B cell (primary cell): ENCODE results near the gene BCAR1. TPM values are rescaled to one million over a fixed set of nuclear protein-coding genes. Genes with fewer than 3 reads are reported as not detected.
A peak's percentile ranks its signal among the peaks of the same experiment; 100 is the strongest.

Experiments used
- ATAC-seq: fragments of 200-7000 bp; cut with Tn5 transposase; one replicate; pipeline ENCODE4 v1.10.0; 2021; ENCODE audit warnings: low read depth, mild to moderate bottlenecking, moderate number of reproducible peaks, moderate library complexity
- CTCF ChIA-PET: fragments of 350-600 bp; sonication (Branson Sonifier 250); formaldehyde crosslinking; loops from one replicate; lab custom pipeline; 2021; ENCODE audit warnings: antibody characterized with exemption, inconsistent platforms; lab: Charles Lee
- POLR2A ChIA-PET: fragments of 350-600 bp; sonication (Branson Sonifier 250); formaldehyde crosslinking; loops from one replicate; lab custom pipeline; 2021; ENCODE audit warnings: antibody characterized with exemption; lab: Charles Lee
- DNase-seq: peaks from one replicate; pipeline ENCODE4 v3.0.0; 2013
- H2AFZ ChIP-seq: 2 replicates; pipeline ENCODE4 v1.6.1; 2012; ENCODE audit warnings: mild to moderate bottlenecking, low read depth, low read length; ENCODE audit not compliant: insufficient read depth, poor library complexity, severe bottlenecking
- H3K27ac ChIP-seq, 2 donors: 1 replicate in 1 of 2; 2 replicates in 1 of 2; pipeline ENCODE4 v1.5.1; 2012 to 2013; ENCODE audit warnings: low read length in 2 of 2, mild to moderate bottlenecking in 2 of 2, moderate library complexity in 1 of 2
- H3K27me3 ChIP-seq, 4 experiments: fragments of 200-600 bp in 1 of 4; sonication (generic) in 1 of 4; replicated peaks in 1 of 4; 1 replicate in 2 of 4; 2 replicates in 2 of 4; pipeline versions ENCODE4 v1.6.1 to v1.7.0; 2013 to 2016; ENCODE audit warnings: low read length in 3 of 4, mild to moderate bottlenecking in 2 of 4, mixed read lengths in 1 of 4, moderate library complexity in 1 of 4; ENCODE audit not compliant: insufficient read depth in 4 of 4, control insufficient read depth in 3 of 4; ENCODE audit errors: control extremely low read depth in 1 of 4
- H3K36me3 ChIP-seq, 2 experiments: replicated peaks in 1 of 2; 1 replicate in 1 of 2; 2 replicates in 1 of 2; pipeline versions ENCODE4 v1.6.1 to v1.7.1; 2013; ENCODE audit warnings: low read length in 1 of 2; ENCODE audit not compliant: insufficient read depth in 2 of 2, control insufficient read depth in 1 of 2; ENCODE audit errors: control extremely low read depth in 1 of 2, extremely low read depth in 1 of 2
- H3K4me1 ChIP-seq, 2 donors: fragments of 200-600 bp in 1 of 2; sonication (generic) in 1 of 2; 1 replicate in 1 of 2; 2 replicates in 1 of 2; pipeline versions ENCODE4 v1.5.1 to v1.6.1; 2013 to 2017; ENCODE audit warnings: low read length in 2 of 2; ENCODE audit not compliant: control insufficient read depth in 2 of 2, insufficient read depth in 2 of 2
- H3K4me2 ChIP-seq: replicated peaks from 2 replicates; pipeline ENCODE3; 2012; ENCODE audit warnings: mild to moderate bottlenecking, low read depth, low read length; ENCODE audit not compliant: poor library complexity, severe bottlenecking
- H3K4me3 ChIP-seq, 5 experiments: fragments of 200-600 bp in 1 of 5; sonication (generic) in 1 of 5; 1 replicate in 3 of 5; 2 replicates in 2 of 5; pipeline versions ENCODE4 v1.5.1 to v1.7.0; 2011 to 2016; ENCODE audit warnings: low read length in 4 of 5, mild to moderate bottlenecking in 4 of 5, low read depth in 2 of 5, control low read depth in 1 of 5, moderate library complexity in 1 of 5; ENCODE audit not compliant: insufficient read depth in 1 of 5; ENCODE audit errors: control extremely low read depth in 1 of 5, extremely low read depth in 1 of 5
- H3K79me2 ChIP-seq: fragments of 200-600 bp; sonication (generic); one replicate; pipeline ENCODE4 v1.6.0; 2016; ENCODE audit warnings: low read length; ENCODE audit not compliant: control insufficient read depth, insufficient read depth
- H3K9ac ChIP-seq: fragments of 200-600 bp; sonication (generic); 2 replicates; pipeline ENCODE4 v1.6.1; 2017; ENCODE audit warnings: mild to moderate bottlenecking, low read length, moderate library complexity
- H3K9me3 ChIP-seq, 3 donors: one replicate each; pipeline versions ENCODE4 v1.6.1 to v1.7.1; 2013; ENCODE audit warnings: low read length in 2 of 3; ENCODE audit not compliant: control insufficient read depth in 2 of 3, insufficient read depth in 1 of 3; ENCODE audit errors: control extremely low read depth in 1 of 3
- H4K20me1 ChIP-seq: 2 replicates; pipeline ENCODE4 v1.6.0; 2012; ENCODE audit warnings: mild to moderate bottlenecking, low read length; ENCODE audit not compliant: insufficient read depth, control insufficient read depth, poor library complexity, severe bottlenecking
- H3K27ac Mint-ChIP-seq: one replicate; pipeline ENCODE4 v1.8.0; 2021; ENCODE audit warnings: mixed read lengths
- H3K27me3 Mint-ChIP-seq: one replicate; pipeline ENCODE4 v1.8.0; 2021; ENCODE audit warnings: mixed read lengths
- H3K4me1 Mint-ChIP-seq: one replicate; pipeline ENCODE4 v1.8.0; 2021; ENCODE audit warnings: mixed read lengths
- H3K4me3 Mint-ChIP-seq: one replicate; pipeline ENCODE4 v1.8.0; 2021; ENCODE audit warnings: mixed read lengths
- H3K9me3 Mint-ChIP-seq: one replicate; pipeline ENCODE4 v1.8.0; 2022; ENCODE audit warnings: mixed read lengths; ENCODE audit not compliant: insufficient read depth
- EZH2 ChIP-seq: IDR thresholded peaks from 2 replicates; pipeline ENCODE4 v1.6.1; 2012; ENCODE audit warnings: borderline replicate concordance, low read depth, mild to moderate bottlenecking, moderate library complexity, low read length; ENCODE audit not compliant: insufficient read depth, poor library complexity, severe bottlenecking
- WGBS: methylation state at CpG from one replicate; pipeline ENCODE4 v1.1.5; 2013; ENCODE audit warnings: missing lambda C conversion rate; ENCODE audit not compliant: insufficient coverage; 5-methylcytosine and 5-hydroxymethylcytosine counted together
- intact Hi-C: fragments of 100-400 bp; cut with micrococcal nuclease; formaldehyde crosslinking; loops from one replicate; pipeline ENCODE4 v1.10.0; 2022
- polyA plus RNA-seq: library from polyadenylated mRNA; depleted of rRNA; stranded (reverse); fragments of >200 nt; gene quantifications from 2 replicates; pipeline ENCODE4 v1.2.3, GENCODE V29; 2012
- total RNA-seq, 2 donors: library from RNA; stranded (reverse); fragments of 120-200 nt in 1 of 2; gene quantifications; 1 replicate in 1 of 2; 2 replicates in 1 of 2; pipeline versions ENCODE4 v1.2.3 to v1.2.4, GENCODE V29; 2013 to 2022
- TF ChIP-seq, protein P1 (sequence below): fragments of 200-600 bp; IDR thresholded peaks from one replicate; pipeline ENCODE4 v1.8.0; 2022; ENCODE audit warnings: antibody characterized with exemption, mild to moderate bottlenecking

The BCAR1 gene
- total and polyA plus RNA-seq, 2 donors (not counting 1 experiment from before 2014, with no cell fraction given) = not detected

DNA sequence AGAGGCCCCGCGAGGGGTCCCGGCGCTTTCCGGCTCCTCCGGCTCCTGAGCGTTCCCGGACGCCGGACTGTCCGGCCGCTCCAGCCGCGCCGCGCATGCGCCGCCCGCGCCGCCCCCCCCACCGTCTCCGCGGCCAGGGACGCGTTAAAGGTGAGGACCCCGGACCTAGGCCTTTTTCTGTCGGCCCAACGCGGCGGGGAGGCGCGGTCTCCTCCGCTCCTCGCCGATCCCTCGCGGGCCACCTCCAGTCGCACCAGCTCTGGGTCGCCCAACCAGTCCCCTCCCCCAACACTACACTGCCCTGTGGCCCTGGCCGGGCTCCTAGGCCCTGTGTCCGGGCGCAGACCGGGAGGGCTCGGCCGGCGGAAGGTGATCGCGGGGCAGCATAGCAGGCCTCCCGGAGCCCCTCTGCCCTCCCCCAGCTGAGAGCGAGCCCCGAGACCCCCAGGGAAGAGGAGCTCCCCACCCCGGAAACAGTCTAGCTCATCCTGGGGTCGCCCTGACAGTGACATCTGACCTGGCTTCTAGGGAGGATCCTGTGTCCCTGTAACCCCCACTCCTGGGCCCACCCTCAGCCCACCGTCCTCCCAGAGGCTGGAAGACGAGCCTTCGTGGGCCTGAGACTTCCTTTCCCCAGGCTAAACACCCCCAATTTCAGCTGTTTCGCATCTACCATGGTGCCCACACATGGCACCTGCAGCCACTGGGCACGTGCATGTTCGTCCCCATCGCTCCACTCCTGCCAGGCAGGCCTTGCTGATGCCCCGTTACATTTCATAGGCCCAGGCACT lies 14.7 kb upstream of the BCAR1 start:
- H3K27ac Mint-ChIP-seq = peak overlapping the region; percentile 28
- H3K9ac ChIP-seq = peak overlapping the region; percentile 39
- no peak for ATAC-seq
- H3K4me1 ChIP-seq = peaks cover 14 to 18% of the 10 kb centered on the region in 2 donors
- no peaks in the 10 kb centered on the region for H3K36me3 ChIP-seq
- no peaks in the 10 kb centered on the region for H4K20me1 ChIP-seq
- peaks cover 0 to 62% (median 25%) of the 10 kb centered on the region in 4 experiments for H3K27me3 ChIP-seq
- no peaks in the 10 kb centered on the region for H3K9me3 Mint-ChIP-seq
- peaks cover 11% of the 10 kb centered on the region for H3K4me1 Mint-ChIP-seq
- ChIA-PET CTCF (interaction anchor here (0.6 kb wide), 1 partner anchor 171 kb away, joined by 3 read pairs; no protein-coding TSS in a partner anchor), POLR2A (no interaction called here)
- peaks cover 0 to 22% (median 0%) of the 10 kb centered on the region in 3 donors for H3K9me3 ChIP-seq
- H3K4me2 ChIP-seq = peak overlapping the region; percentile 79
- no peaks in the 10 kb centered on the region for H3K79me2 ChIP-seq
- TF ChIP-seq EZH2 = no peak
- TF ChIP-seq, protein P1, sequence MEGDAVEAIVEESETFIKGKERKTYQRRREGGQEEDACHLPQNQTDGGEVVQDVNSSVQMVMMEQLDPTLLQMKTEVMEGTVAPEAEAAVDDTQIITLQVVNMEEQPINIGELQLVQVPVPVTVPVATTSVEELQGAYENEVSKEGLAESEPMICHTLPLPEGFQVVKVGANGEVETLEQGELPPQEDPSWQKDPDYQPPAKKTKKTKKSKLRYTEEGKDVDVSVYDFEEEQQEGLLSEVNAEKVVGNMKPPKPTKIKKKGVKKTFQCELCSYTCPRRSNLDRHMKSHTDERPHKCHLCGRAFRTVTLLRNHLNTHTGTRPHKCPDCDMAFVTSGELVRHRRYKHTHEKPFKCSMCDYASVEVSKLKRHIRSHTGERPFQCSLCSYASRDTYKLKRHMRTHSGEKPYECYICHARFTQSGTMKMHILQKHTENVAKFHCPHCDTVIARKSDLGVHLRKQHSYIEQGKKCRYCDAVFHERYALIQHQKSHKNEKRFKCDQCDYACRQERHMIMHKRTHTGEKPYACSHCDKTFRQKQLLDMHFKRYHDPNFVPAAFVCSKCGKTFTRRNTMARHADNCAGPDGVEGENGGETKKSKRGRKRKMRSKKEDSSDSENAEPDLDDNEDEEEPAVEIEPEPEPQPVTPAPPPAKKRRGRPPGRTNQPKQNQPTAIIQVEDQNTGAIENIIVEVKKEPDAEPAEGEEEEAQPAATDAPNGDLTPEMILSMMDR = no peak
- peaks cover 44% of the 10 kb centered on the region for H3K27me3 Mint-ChIP-seq
- H3K27ac ChIP-seq = no peak overlapping the region
- intact Hi-C loops = no loop called here
- no peak overlapping the region for H2AFZ ChIP-seq
- peak overlapping the region; percentile 80 for H3K4me3 Mint-ChIP-seq
- H3K4me3 ChIP-seq = peak overlapping the region in 4 of 5 experiments; percentile 15 to 44 (median 35)
- 12% methylated on average over 61 of the region's 62 CpGs for whole genome bisulfite sequencing
- DNase-seq = peak; percentile 44
